SKM-1 treated with dmso at 0.1 percent for 144 hours (cell line): ENCODE data around the gene ACOT12.

ENCODE experiments used
- DNase-seq: peaks from one replicate; lab custom pipeline; 2025; ENCODE audit not compliant: unreplicated experiment; lab: John Stamatoyannopoulos, UW

ACOT12 gene

GRCh38 chr5:81401266-81401665, 7.3 kb upstream of the ACOT12 start:
- DNase-seq: no peak

GRCh38 chr5:81400375-81400774, 6.4 kb upstream of the ACOT12 start:
- peak; percentile 35 for DNase-seq

GRCh38 chr5:81398741-81399140, 4.8 kb upstream of the ACOT12 start:
- no peak for DNase-seq

- no peak for DNase-seq
Observed at GRCh38 chr5:81397176-81397575, 3.2 kb upstream of the ACOT12 start.

- no peak for DNase-seq
Observed at GRCh38 chr5:81395262-81395661, 1.3 kb upstream of the ACOT12 start.

- DNase-seq: no peak
Observed at GRCh38 chr5:81393430-81393782, 528 bp downstream of the ACOT12 start.

GRCh38 chr5:81389025-81389424, 4.9 kb downstream of the ACOT12 start:
- DNase-seq: no peak

GRCh38 chr5:81388169-81388568, 5.8 kb downstream of the ACOT12 start:
- no peak for DNase-seq

GRCh38 chr5:81383867-81384266, 10.1 kb downstream of the ACOT12 start:
- DNase-seq: no peak

- no peak for DNase-seq
Observed at GRCh38 chr5:81371354-81371876, 22.5 kb downstream of the ACOT12 start.

GRCh38 chr5:81370912-81371311, 23.0 kb downstream of the ACOT12 start:
- DNase-seq: no peak

GRCh38 chr5:81365541-81365940, 28.4 kb downstream of the ACOT12 start:
- no peak for DNase-seq

GRCh38 chr5:81363093-81363871, 30.7 kb downstream of the ACOT12 start:
- DNase-seq: no peak

GRCh38 chr5:81361600-81361999, 32.3 kb downstream of the ACOT12 start:
- DNase-seq: no peak

- no peak for DNase-seq
Observed at GRCh38 chr5:81360640-81361039, 33.3 kb downstream of the ACOT12 start.

GRCh38 chr5:81359881-81360280, 34.1 kb downstream of the ACOT12 start:
- DNase-seq: no peak

GRCh38 chr5:81359108-81359507, 34.8 kb downstream of the ACOT12 start:
- no peak for DNase-seq

- DNase-seq: no peak
Observed at GRCh38 chr5:81355291-81356251, 38.4 kb downstream of the ACOT12 start.

GRCh38 chr5:81354093-81354492, 39.8 kb downstream of the ACOT12 start:
- no peak for DNase-seq

GRCh38 chr5:81353189-81353588, 40.7 kb downstream of the ACOT12 start:
- no peak for DNase-seq

- no peak for DNase-seq
Observed at GRCh38 chr5:81350507-81350906, 43.4 kb downstream of the ACOT12 start.

GRCh38 chr5:81349161-81349560, 44.8 kb downstream of the ACOT12 start:
- no peak for DNase-seq
